NT2/D1 (cell line): ENCODE measurements around the gene GATM.

Experiments used
- DNase-seq: peaks from one replicate; pipeline ENCODE4 v3.0.0-alpha.2; 2011; ENCODE audit warnings: low read depth, low spot score
- H3K27me3 ChIP-seq: 2 replicates; pipeline ENCODE4 v1.6.0; 2011; ENCODE audit warnings: mild to moderate bottlenecking; ENCODE audit not compliant: insufficient read length, insufficient read depth
- H3K36me3 ChIP-seq: 2 replicates; pipeline ENCODE4 v1.6.1; 2011; ENCODE audit warnings: mild to moderate bottlenecking, low read length, mixed read lengths; ENCODE audit not compliant: insufficient read depth, insufficient read length
- H3K4me1 ChIP-seq: 2 replicates; pipeline ENCODE4 v1.5.1; 2011; ENCODE audit not compliant: insufficient read depth, insufficient read length
- H3K4me3 ChIP-seq: 2 replicates; pipeline ENCODE4 v1.5.1; 2011; ENCODE audit warnings: low read depth; ENCODE audit not compliant: insufficient read length
- H3K9ac ChIP-seq: 2 replicates; pipeline ENCODE4 v1.6.0; 2011; ENCODE audit warnings: low read depth; ENCODE audit not compliant: insufficient read length
- H3K9me3 ChIP-seq: 2 replicates; pipeline ENCODE4 v1.5.1; 2011; ENCODE audit warnings: mild to moderate bottlenecking, low read length; ENCODE audit not compliant: insufficient read depth
- SUZ12 ChIP-seq: IDR thresholded peaks from 2 replicates; pipeline ENCODE4 v1.6.1; 2011; ENCODE audit not compliant: insufficient read length, insufficient read depth; ENCODE audit errors: extremely low read depth
- YY1 ChIP-seq: IDR thresholded peaks from 2 replicates; pipeline ENCODE4 v1.6.1; 2011; ENCODE audit not compliant: insufficient read length, insufficient read depth
- ZNF274 ChIP-seq: IDR thresholded peaks from 2 replicates; pipeline ENCODE4 v1.6.1; 2011; ENCODE audit warnings: mild to moderate bottlenecking, low read depth, low read length

Gene GATM, protein sequence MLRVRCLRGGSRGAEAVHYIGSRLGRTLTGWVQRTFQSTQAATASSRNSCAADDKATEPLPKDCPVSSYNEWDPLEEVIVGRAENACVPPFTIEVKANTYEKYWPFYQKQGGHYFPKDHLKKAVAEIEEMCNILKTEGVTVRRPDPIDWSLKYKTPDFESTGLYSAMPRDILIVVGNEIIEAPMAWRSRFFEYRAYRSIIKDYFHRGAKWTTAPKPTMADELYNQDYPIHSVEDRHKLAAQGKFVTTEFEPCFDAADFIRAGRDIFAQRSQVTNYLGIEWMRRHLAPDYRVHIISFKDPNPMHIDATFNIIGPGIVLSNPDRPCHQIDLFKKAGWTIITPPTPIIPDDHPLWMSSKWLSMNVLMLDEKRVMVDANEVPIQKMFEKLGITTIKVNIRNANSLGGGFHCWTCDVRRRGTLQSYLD

DNA sequence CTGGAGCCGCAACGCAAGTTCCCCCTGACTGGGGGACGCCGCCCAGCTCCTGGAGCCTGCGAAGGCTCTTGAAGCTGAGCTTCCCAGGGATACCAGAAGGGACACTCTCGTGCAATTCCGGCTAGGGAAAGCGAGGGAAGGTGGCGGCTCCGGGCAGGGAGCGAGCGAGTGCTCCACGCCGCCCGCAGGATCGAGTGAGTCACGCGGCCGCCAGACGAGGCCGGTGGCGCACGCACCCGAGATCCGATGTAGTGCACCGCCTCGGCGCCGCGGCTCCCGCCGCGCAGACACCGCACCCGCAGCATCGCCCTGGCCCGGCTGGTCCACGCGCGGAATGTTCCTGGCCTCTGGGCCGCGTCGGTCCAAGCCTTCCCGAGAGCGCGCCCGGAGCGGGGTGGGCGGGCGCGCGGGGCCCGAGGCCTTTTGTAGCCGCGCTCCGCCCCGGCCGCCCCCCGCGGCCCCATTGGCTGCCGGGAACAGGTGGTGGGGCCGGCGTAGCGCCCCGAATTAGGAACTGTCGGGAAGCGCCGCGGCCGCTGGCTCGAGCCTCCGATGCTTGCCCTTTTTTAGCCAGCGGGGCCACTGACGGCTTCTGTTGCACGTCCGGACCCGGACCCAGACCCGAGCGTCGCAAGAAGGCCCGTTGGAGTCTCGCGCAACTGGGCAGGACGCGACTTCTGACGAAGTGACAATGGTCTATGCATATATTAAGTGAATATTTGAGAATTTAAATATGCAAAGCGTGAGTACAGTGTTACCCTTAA, at the start of gene GATM:
Gene GATM (minus strand): TSS at position 396 of the 764 bp plus-strand sequence. CDS start 91 bp downstream, at position 305.
- peak within 1 kb of the TSS; percentile 94 for H3K9ac ChIP-seq
- H3K4me1 ChIP-seq: peaks cover 2% of the 10 kb centered on the region
- TF ChIP-seq YY1: no peak
- no peak for TF ChIP-seq SUZ12
- no peak for TF ChIP-seq ZNF274
- peak within 1 kb of the TSS; percentile 65 for H3K4me3 ChIP-seq
- DNase-seq: peak; percentile 27
- H3K27me3 ChIP-seq: peaks cover 36% of the 10 kb centered on the region
- H3K36me3 ChIP-seq: peaks cover 8% of the 10 kb centered on the region
- H3K9me3 ChIP-seq: no peaks in the 10 kb centered on the region

- Histone ChIP-seq H3K4me1 (no peaks in the 10 kb centered on the region), H3K4me3 (no peak overlapping the region), H3K9ac (no peak overlapping the region), H3K27me3 (peaks cover 20% of the 10 kb centered on the region), H3K36me3 (peaks cover 10% of the 10 kb centered on the region), H3K9me3 (no peaks in the 10 kb centered on the region)
- TF ChIP-seq SUZ12: no peak
- TF ChIP-seq ZNF274: no peak
- no peak for TF ChIP-seq YY1
- no peak for DNase-seq
These were observed 48.7 kb upstream of the GATM start for GRCh38 chr15:45427085-45427484.

GRCh38 chr15:45425135-45425534, 46.8 kb upstream of the GATM start:
- Histone ChIP-seq H3K27me3 (peaks cover 3% of the 10 kb centered on the region), H3K4me1 (no peaks in the 10 kb centered on the region), H3K4me3 (no peak overlapping the region), H3K9ac (no peak overlapping the region), H3K36me3 (peaks cover 19% of the 10 kb centered on the region), H3K9me3 (no peaks in the 10 kb centered on the region)
- TF ChIP-seq YY1: no peak
- TF ChIP-seq ZNF274: no peak
- no peak for TF ChIP-seq SUZ12
- DNase-seq: no peak

DNA sequence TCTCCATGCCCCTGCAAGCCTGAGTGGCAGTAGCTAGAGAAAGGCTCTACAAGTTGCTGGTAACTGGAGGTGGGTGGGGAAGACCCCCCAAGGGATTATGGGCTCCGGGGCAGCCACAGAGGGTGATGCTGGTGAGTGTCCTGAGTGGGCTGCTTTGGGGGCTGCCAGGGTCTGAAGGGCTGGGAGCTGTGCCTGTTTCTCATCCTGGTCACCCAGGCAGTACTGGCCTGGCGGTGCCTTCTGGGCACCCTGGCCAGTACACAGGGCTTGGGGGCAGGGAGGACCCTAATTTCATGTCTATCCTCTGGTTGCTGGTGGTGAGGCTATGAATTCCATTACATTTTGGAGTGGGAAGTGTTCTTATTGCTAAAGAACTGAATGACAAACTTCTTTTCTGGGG, 46.1 kb upstream of the GATM start:
- Histone ChIP-seq H3K9me3 (no peaks in the 10 kb centered on the region), H3K4me1 (no peaks in the 10 kb centered on the region), H3K27me3 (no peaks in the 10 kb centered on the region), H3K36me3 (peaks cover 22% of the 10 kb centered on the region), H3K4me3 (no peak overlapping the region), H3K9ac (no peak overlapping the region)
- no peak for DNase-seq
- TF ChIP-seq SUZ12 (no peak), ZNF274 (no peak), YY1 (no peak)

DNA sequence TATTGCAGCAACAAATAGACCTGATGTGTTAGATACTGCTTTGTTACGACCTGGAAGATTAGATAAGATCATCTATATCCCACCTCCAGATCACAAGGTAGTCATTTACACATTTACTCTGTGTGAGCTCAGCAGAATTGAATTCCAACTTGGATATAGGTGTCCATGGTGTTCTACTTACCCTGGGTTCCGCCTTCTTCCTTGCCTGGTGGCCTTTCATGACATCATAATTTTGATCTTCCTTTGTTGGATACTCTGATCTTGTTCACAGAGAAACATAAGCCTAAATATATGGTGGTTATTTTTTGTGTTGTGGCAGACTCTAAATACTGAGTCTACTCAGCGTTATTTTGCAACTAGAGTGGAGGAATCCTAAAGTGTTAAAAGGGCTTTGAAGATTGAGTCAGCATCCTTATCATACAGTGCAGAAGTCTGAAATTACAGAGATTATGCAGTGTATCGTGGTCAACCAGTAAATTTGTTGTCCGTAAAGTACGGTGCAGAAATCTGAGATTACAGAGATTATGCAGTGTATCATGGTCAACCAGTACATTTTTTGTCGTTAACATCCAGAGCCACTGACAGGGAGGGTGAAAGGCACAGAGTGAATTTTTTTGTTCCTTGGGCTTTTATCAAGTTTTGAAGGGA, 39.1 kb upstream of the GATM start:
- Histone ChIP-seq H3K27me3 (no peaks in the 10 kb centered on the region), H3K9ac (no peak overlapping the region), H3K36me3 (peaks cover 81% of the 10 kb centered on the region), H3K9me3 (no peaks in the 10 kb centered on the region), H3K4me1 (no peaks in the 10 kb centered on the region), H3K4me3 (no peak overlapping the region)
- DNase-seq: no peak
- no peak for TF ChIP-seq ZNF274

GRCh38 chr15:45414215-45414885, 36.0 kb upstream of the GATM start:
- Histone ChIP-seq H3K4me1 (no peaks in the 10 kb centered on the region), H3K36me3 (peaks cover 89% of the 10 kb centered on the region), H3K9ac (no peak overlapping the region), H3K27me3 (no peaks in the 10 kb centered on the region), H3K9me3 (no peaks in the 10 kb centered on the region), H3K4me3 (no peak overlapping the region)
- TF ChIP-seq YY1: no peak
- no peak for TF ChIP-seq ZNF274
- TF ChIP-seq SUZ12: no peak
- no peak for DNase-seq
